Ovary (tissue), 9 donors: ENCODE data around the gene PIWIL1. TPM values are rescaled to one million over a fixed set of nuclear protein-coding genes. Genes with fewer than 3 reads are reported as not detected.

ENCODE experiments used
- DNase-seq, 5 donors: peaks; one replicate each; pipeline ENCODE4 v3.0.0-alpha.2; 2019 to 2020
- H3K27ac ChIP-seq, 2 donors: fragments of 200-600 bp; one replicate each; pipeline versions ENCODE4 v1.5.1 to v1.8.0; 2019 to 2022
- H3K27me3 ChIP-seq: fragments of 200-600 bp; one replicate; pipeline ENCODE4 v1.8.0; 2022
- H3K36me3 ChIP-seq: fragments of 200-600 bp; sonication (generic); one replicate; pipeline ENCODE4 v1.5.1; 2019
- H3K4me1 ChIP-seq: one replicate; pipeline ENCODE4 v1.8.1; 2013; ENCODE audit warnings: mild to moderate bottlenecking, moderate library complexity; ENCODE audit not compliant: insufficient read depth
- H3K4me3 ChIP-seq: fragments of 200-600 bp; sonication (generic); one replicate; pipeline ENCODE4 v1.5.1; 2017
- H3K9me3 ChIP-seq, 2 donors: fragments of 200-600 bp in 1 of 2; sonication (generic) in 1 of 2; one replicate each; pipeline versions ENCODE4 v1.5.1 to v1.8.1; 2013 to 2019; ENCODE audit warnings: mild to moderate bottlenecking in 1 of 2, moderate library complexity in 1 of 2
- EP300 ChIP-seq: sonication (generic); formaldehyde crosslinking; IDR thresholded peaks from one replicate; pipeline ENCODE4 v1.6.1; 2017; ENCODE audit warnings: antibody characterized with exemption
- POLR2A ChIP-seq: fragments of 450-650 bp; IDR thresholded peaks from one replicate; pipeline ENCODE4 v1.6.1; 2017; ENCODE audit warnings: antibody characterized with exemption, mild to moderate bottlenecking, moderate library complexity
- WGBS, 3 donors: extraction: QIAGEN DNeasy Blood & Tissue Kit in 1 of 3; methylation state at CpG; one replicate each; pipeline versions ENCODE4 v1.1.5 to v1.1.7; 2013 to 2017; 5-methylcytosine and 5-hydroxymethylcytosine counted together
- intact Hi-C, 4 donors: fragments of 100-400 bp; cut with DNase I; formaldehyde crosslinking; loops; one replicate each; pipeline versions ENCODE4 v1.11.0 to v1.15.1; 2022 to 2023
- polyA plus RNA-seq, 2 donors: library from polyadenylated mRNA; stranded (reverse); fragments of 200-250 nt in 1 of 2; fragments of 350-450 nt in 1 of 2; fragmentation: Illumina TruSeq in 1 of 2; extraction: RNeasy Lipid Tissue Mini Kit (QIAGEN cat#74804) in 1 of 2; gene quantifications; one replicate each; pipeline ENCODE4 v1.2.3, GENCODE V29; 2013 to 2014
- total RNA-seq, 7 donors: library from RNA; depleted of rRNA in 2 of 7; stranded (reverse); fragments of >200 nt in 2 of 7; fragmentation: NEBNext Ultra II Directional in 3 of 7; extraction: Animal tissue kit (Norgen Biotek cat#: 25700) in 3 of 7; gene quantifications; one replicate each; pipeline versions ENCODE4 v1.1.0 to v1.2.4, GENCODE V29; 2016 to 2023
- TF ChIP-seq, protein P1 (sequence below), 3 donors: fragments of 450-650 bp in 2 of 3; fragments of 200-600 bp in 1 of 3; IDR thresholded peaks; one replicate each; pipeline versions ENCODE4 v1.5.1 to v1.8.0; 2016 to 2022; ENCODE audit warnings: antibody characterized with exemption in 3 of 3, mild to moderate bottlenecking in 1 of 3
- donor health status: DM: no; HTN: no; CAD: no; lungs with moderate emphysema.
- donor health status: DM: no; HTN: no; CAD: no.
- donor health status: Bipolar disorder and iron deficiency.
- donor health status: DM: yes; HTN: yes; CAD: no.
- donor health status: DM: no; HTN: no; CAD: no.
- donor health status: DM: yes; HTN: yes; CAD: no.

PIWIL1 gene
- total and polyA plus RNA-seq, 9 donors, result 0.12 to 1.3 (median 0.33) TPM; not detected in 5

DNA sequence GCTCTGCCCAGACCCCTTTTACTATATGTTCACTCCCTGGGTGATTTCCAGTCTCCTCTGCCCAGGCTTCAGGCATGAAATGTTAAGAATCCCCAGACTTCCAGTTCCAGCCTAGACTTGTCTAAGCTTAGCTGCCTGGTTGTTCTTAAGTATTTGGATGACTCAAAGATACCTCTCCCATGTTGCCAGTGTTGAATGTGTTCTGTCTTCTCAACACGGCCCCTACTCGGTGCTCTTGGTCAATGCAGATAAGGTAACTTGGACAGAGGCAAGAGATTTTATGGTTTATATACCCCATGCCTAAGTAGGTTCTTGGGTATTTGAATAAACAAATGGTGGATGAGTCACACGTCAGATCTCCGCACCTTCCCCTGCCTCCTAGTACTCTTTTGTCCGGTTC is 13.6 kb downstream of the PIWIL1 start:
- Histone ChIP-seq H3K4me3 (no peak overlapping the region), H3K4me1 (peaks cover 7% of the 10 kb centered on the region), H3K36me3 (no peaks in the 10 kb centered on the region), H3K27me3 (no peaks in the 10 kb centered on the region), H3K9me3 (no peaks in the 10 kb centered on the region), H3K27ac (no peak overlapping the region)
- TF ChIP-seq EP300, result no peak
- TF ChIP-seq POLR2A, result no peak
- TF ChIP-seq, protein P1, sequence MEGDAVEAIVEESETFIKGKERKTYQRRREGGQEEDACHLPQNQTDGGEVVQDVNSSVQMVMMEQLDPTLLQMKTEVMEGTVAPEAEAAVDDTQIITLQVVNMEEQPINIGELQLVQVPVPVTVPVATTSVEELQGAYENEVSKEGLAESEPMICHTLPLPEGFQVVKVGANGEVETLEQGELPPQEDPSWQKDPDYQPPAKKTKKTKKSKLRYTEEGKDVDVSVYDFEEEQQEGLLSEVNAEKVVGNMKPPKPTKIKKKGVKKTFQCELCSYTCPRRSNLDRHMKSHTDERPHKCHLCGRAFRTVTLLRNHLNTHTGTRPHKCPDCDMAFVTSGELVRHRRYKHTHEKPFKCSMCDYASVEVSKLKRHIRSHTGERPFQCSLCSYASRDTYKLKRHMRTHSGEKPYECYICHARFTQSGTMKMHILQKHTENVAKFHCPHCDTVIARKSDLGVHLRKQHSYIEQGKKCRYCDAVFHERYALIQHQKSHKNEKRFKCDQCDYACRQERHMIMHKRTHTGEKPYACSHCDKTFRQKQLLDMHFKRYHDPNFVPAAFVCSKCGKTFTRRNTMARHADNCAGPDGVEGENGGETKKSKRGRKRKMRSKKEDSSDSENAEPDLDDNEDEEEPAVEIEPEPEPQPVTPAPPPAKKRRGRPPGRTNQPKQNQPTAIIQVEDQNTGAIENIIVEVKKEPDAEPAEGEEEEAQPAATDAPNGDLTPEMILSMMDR (IDR thresholded peaks at IDR 0.05), result no peak
- DNase-seq, result no peak
- intact Hi-C loops, result no loop called here
- WGBS, 3 donors, result 61 to 68% (median 62%) methylated on average over 5 of the region's 5 CpGs

- H3K27me3 ChIP-seq, result no peaks in the 10 kb centered on the region
- no peak overlapping the region for H3K4me3 ChIP-seq
- no peak overlapping the region for H3K27ac ChIP-seq
- no peaks in the 10 kb centered on the region for H3K9me3 ChIP-seq
- DNase-seq, result no peak
- H3K4me1 ChIP-seq, result peaks cover 5% of the 10 kb centered on the region
- no peak for TF ChIP-seq POLR2A
- TF ChIP-seq, protein P1 (IDR thresholded peaks at IDR 0.05), result no peak
- TF ChIP-seq EP300, result no peak
- intact Hi-C loops, result no loop called here
- H3K36me3 ChIP-seq, result no peaks in the 10 kb centered on the region
Observed at GRCh38 chr12:130353081-130353480, 15.4 kb downstream of the PIWIL1 start.

DNA sequence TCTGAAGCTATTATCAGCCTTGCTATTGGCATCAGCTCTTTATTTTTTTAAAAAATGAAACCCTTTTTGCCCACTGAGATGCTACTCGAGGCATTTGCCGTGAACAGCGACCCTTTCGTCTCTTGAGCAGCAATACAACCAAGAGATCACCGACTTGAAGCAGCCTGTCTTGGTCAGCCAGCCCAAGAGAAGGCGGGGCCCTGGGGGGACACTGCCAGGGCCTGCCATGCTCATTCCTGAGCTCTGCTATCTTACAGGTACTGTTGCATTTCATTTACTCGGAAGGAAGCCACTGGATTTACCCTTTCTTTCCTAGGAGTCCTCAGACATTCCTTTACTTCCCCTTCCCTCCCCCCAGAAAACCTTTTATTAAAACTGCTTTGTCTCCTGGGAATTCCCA is 16.7 kb downstream of the PIWIL1 start:
- WGBS, 3 donors, result 65 to 76% (median 73%) methylated on average over 7 of the region's 7 CpGs
- Histone ChIP-seq H3K4me3 (no peak overlapping the region), H3K9me3 (no peaks in the 10 kb centered on the region), H3K36me3 (no peaks in the 10 kb centered on the region), H3K27ac (no peak overlapping the region), H3K27me3 (no peaks in the 10 kb centered on the region), H3K4me1 (peaks cover 5% of the 10 kb centered on the region)
- DNase-seq, result no peak
- no peak for TF ChIP-seq POLR2A
- TF ChIP-seq, protein P1 (IDR thresholded peaks at IDR 0.05), result no peak
- no peak for TF ChIP-seq EP300
- intact Hi-C loops, result no loop called here

GRCh38 chr12:130356222-130356621 is 18.5 kb downstream of the PIWIL1 start:
- Histone ChIP-seq H3K4me3 (no peak overlapping the region), H3K36me3 (no peaks in the 10 kb centered on the region), H3K9me3 (no peaks in the 10 kb centered on the region), H3K27ac (no peak overlapping the region), H3K27me3 (no peaks in the 10 kb centered on the region), H3K4me1 (no peaks in the 10 kb centered on the region)
- 46 to 63% (median 52%) methylated on average over 8 of the region's 8 CpGs for WGBS, 3 donors
- DNase-seq, result no peak
- intact Hi-C loops, result no loop called here
- TF ChIP-seq, protein P1 (IDR thresholded peaks at IDR 0.05), result no peak
- TF ChIP-seq POLR2A (no peak), EP300 (no peak)

GRCh38 chr12:130357241-130357640 is 19.6 kb downstream of the PIWIL1 start:
- intact Hi-C loops, result no loop called here
- WGBS, 3 donors, result 70 to 78% (median 70%) methylated on average over 8 of the region's 8 CpGs
- H3K4me1 ChIP-seq, result no peaks in the 10 kb centered on the region
- H3K27me3 ChIP-seq, result no peaks in the 10 kb centered on the region
- no peak for TF ChIP-seq POLR2A
- TF ChIP-seq, protein P1 (IDR thresholded peaks at IDR 0.05), result no peak
- no peak for TF ChIP-seq EP300
- no peaks in the 10 kb centered on the region for H3K36me3 ChIP-seq
- DNase-seq, result no peak
- no peak overlapping the region for H3K27ac ChIP-seq
- H3K4me3 ChIP-seq, result no peak overlapping the region
- no peaks in the 10 kb centered on the region for H3K9me3 ChIP-seq
